Measurements from ENCODE around the gene TECPR2. TPM values are rescaled to one million over a fixed set of nuclear protein-coding genes. Genes with fewer than 3 reads are reported as not detected.

Gene TECPR2
- polyA plus RNA-seq, 1 experiment: 12.4 TPM

GRCh38 chr14:102375119-102375518 lies 12.4 kb downstream of the TECPR2 start:
- ChIA-PET POLR2A (interaction anchor here (0.9 kb wide), 1 partner anchor 12 kb away, joined by 4 read pairs; the partner anchor contains the start of genes CINP and TECPR2), CTCF (no interaction called here)
- H3K27me3 ChIP-seq (ENCODE audit: control insufficient read depth, insufficient read depth, low read length): no peaks in the 10 kb centered on the region
- TF ChIP-seq CTCF (IDR thresholded peaks at IDR 0.05; ENCODE audit: low read depth, low read length): no peak
- H3K27ac ChIP-seq (ENCODE audit: low read depth, low read length): no peak overlapping the region
- no peaks in the 10 kb centered on the region for H3K9me3 ChIP-seq (ENCODE audit: control insufficient read depth, insufficient read depth, low read length)
- no peak overlapping the region for H3K4me3 ChIP-seq (ENCODE audit: low read depth, low read length)
- no peak for DNase-seq (ENCODE audit: low read depth, low spot score)

GRCh38 chr14:102377696-102378095 lies 15.0 kb downstream of the TECPR2 start:
- ChIA-PET POLR2A (no interaction called here), CTCF (interaction anchor here (1.3 to 1.6 kb wide), 2 partner anchors 61 to 147 kb away, joined by 3 to 7 read pairs; no protein-coding TSS in a partner anchor)
- no peak for TF ChIP-seq CTCF (IDR thresholded peaks at IDR 0.05; ENCODE audit: low read depth, low read length)
- no peak for DNase-seq (ENCODE audit: low read depth, low spot score)
- H3K9me3 ChIP-seq (ENCODE audit: control insufficient read depth, insufficient read depth, low read length): no peaks in the 10 kb centered on the region
- no peaks in the 10 kb centered on the region for H3K27me3 ChIP-seq (ENCODE audit: control insufficient read depth, insufficient read depth, low read length)
- H3K27ac ChIP-seq (ENCODE audit: low read depth, low read length): no peak overlapping the region
- H3K4me3 ChIP-seq (ENCODE audit: low read depth, low read length): no peak overlapping the region

GRCh38 chr14:102378830-102379229 lies 16.1 kb downstream of the TECPR2 start:
- ChIA-PET POLR2A (no interaction called here), CTCF (no interaction called here)
- no peak for TF ChIP-seq CTCF (IDR thresholded peaks at IDR 0.05; ENCODE audit: low read depth, low read length)
- Histone ChIP-seq H3K4me3 (ENCODE audit: low read depth, low read length) (no peak overlapping the region), H3K9me3 (ENCODE audit: control insufficient read depth, insufficient read depth, low read length) (no peaks in the 10 kb centered on the region), H3K27ac (ENCODE audit: low read depth, low read length) (no peak overlapping the region), H3K27me3 (ENCODE audit: control insufficient read depth, insufficient read depth, low read length) (no peaks in the 10 kb centered on the region)
- DNase-seq (ENCODE audit: low read depth, low spot score): no peak

GRCh38 chr14:102387086-102387485 lies 24.3 kb downstream of the TECPR2 start:
- TF ChIP-seq CTCF (IDR thresholded peaks at IDR 0.05; ENCODE audit: low read depth, low read length): no peak
- ChIA-PET CTCF (no interaction called here), POLR2A (interaction anchor here (0.7 kb wide), 1 partner anchor 32 kb away, joined by 4 read pairs; no protein-coding TSS in a partner anchor)
- no peaks in the 10 kb centered on the region for H3K9me3 ChIP-seq (ENCODE audit: control insufficient read depth, insufficient read depth, low read length)
- DNase-seq (ENCODE audit: low read depth, low spot score): no peak
- H3K27me3 ChIP-seq (ENCODE audit: control insufficient read depth, insufficient read depth, low read length): no peaks in the 10 kb centered on the region
- H3K27ac ChIP-seq (ENCODE audit: low read depth, low read length): no peak overlapping the region
- H3K4me3 ChIP-seq (ENCODE audit: low read depth, low read length): no peak overlapping the region

GRCh38 chr14:102389246-102389645 lies 26.5 kb downstream of the TECPR2 start:
- CTCF ChIA-PET: interaction anchor here (2.2 kb wide), 1 partner anchor 49 kb away, joined by 7 read pairs; no protein-coding TSS in a partner anchor
- no peaks in the 10 kb centered on the region for H3K27me3 ChIP-seq (ENCODE audit: control insufficient read depth, insufficient read depth, low read length)
- no peak for TF ChIP-seq CTCF (IDR thresholded peaks at IDR 0.05; ENCODE audit: low read depth, low read length)
- H3K27ac ChIP-seq (ENCODE audit: low read depth, low read length): no peak overlapping the region
- no peak for DNase-seq (ENCODE audit: low read depth, low spot score)
- H3K9me3 ChIP-seq (ENCODE audit: control insufficient read depth, insufficient read depth, low read length): no peaks in the 10 kb centered on the region
- POLR2A ChIA-PET: no interaction called here
- H3K4me3 ChIP-seq (ENCODE audit: low read depth, low read length): no peak overlapping the region
